ENCODE results near the gene KDM4B. TPM values are rescaled to one million over a fixed set of nuclear protein-coding genes. Genes with fewer than 3 reads are reported as not detected.

The KDM4B gene
- total RNA-seq, 8 experiments from 2014 or later: 15.7 to 48.0 (median 33.0) TPM

- Histone ChIP-seq H3K4me1 (replicated peaks in 1 of 2) (peaks cover 15 to 20% of the 10 kb centered on the region in 2 donors), H3K27ac (no peak overlapping the region), H3K4me3 (no peak overlapping the region)
- in situ Hi-C loops (cut with MboI; ENCODE audit: low pct_unique_long_range_greater_than_20kb in 2 of 9, low sequenced_read_pairs in 9 of 9, unreplicated experiment in 9 of 9): no loop called here
- WGBS, 10 experiments: 27 to 100% (median 96%) methylated on average over 1 to 4 of the region's 27 CpGs; no CpG with 5 or more reads in 5 of the 10 experiments
- peak in 2 of 8 experiments; percentile 9 to 35 for ATAC-seq (replicated peaks in 6 of 8)
Observed at GRCh38 chr19:4980838-4981680, 12.1 kb downstream of the KDM4B start.

DNA sequence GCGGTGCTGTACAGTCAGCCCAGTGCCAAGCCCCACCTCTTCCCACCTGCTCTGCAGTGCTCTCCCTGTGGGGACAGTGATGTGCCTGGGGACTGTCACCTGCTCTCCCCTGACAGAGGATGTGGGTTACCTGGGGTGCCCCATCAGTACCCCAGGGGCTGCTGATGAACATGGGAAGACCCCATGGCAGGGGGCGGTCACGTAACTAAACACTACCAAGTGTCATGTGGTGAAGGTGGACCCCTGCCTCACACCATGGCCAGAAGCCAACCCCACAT lies 12.7 kb downstream of the KDM4B start:
- Histone ChIP-seq H3K4me3 (no peak overlapping the region), H3K4me1 (replicated peaks in 1 of 2) (peaks cover 15 to 19% of the 10 kb centered on the region in 2 donors), H3K27ac (no peak overlapping the region)
- ATAC-seq (replicated peaks in 6 of 8): no peak
- in situ Hi-C loops (cut with MboI; ENCODE audit: low pct_unique_long_range_greater_than_20kb in 2 of 9, low sequenced_read_pairs in 9 of 9, unreplicated experiment in 9 of 9): no loop called here
- WGBS, 10 experiments: 70 to 100% (median 100%) methylated on average over 1 to 2 of the region's 3 CpGs; no CpG with 5 or more reads in 7 of the 10 experiments

GRCh38 chr19:4983346-4984105 lies 14.6 kb downstream of the KDM4B start:
- ATAC-seq (replicated peaks in 6 of 8): no peak
- peaks cover 26% of the 10 kb centered on the region in 2 donors for H3K4me1 ChIP-seq (replicated peaks in 1 of 2)
- WGBS, 10 experiments: 81 to 96% (median 88%) methylated on average over 3 to 12 of the region's 23 CpGs; no CpG with 5 or more reads in 5 of the 10 experiments
- H3K4me3 ChIP-seq: no peak overlapping the region
- in situ Hi-C loops (cut with MboI; ENCODE audit: low pct_unique_long_range_greater_than_20kb in 2 of 9, low sequenced_read_pairs in 9 of 9, unreplicated experiment in 9 of 9): no loop called here
- no peak overlapping the region for H3K27ac ChIP-seq

- Histone ChIP-seq H3K4me3 (no peak overlapping the region), H3K4me1 (replicated peaks in 1 of 2) (peaks cover 31% of the 10 kb centered on the region in 2 donors), H3K27ac (no peak overlapping the region)
- in situ Hi-C loops (cut with MboI; ENCODE audit: low pct_unique_long_range_greater_than_20kb in 2 of 9, low sequenced_read_pairs in 9 of 9, unreplicated experiment in 9 of 9): no loop called here
- no peak for ATAC-seq (replicated peaks in 6 of 8)
- 60 to 90% (median 78%) methylated on average over 1 to 5 of the region's 7 CpGs; no CpG with 5 or more reads in 7 of the 10 experiments for WGBS, 10 experiments
Observed at GRCh38 chr19:4984106-4984380, 15.1 kb downstream of the KDM4B start.

DNA sequence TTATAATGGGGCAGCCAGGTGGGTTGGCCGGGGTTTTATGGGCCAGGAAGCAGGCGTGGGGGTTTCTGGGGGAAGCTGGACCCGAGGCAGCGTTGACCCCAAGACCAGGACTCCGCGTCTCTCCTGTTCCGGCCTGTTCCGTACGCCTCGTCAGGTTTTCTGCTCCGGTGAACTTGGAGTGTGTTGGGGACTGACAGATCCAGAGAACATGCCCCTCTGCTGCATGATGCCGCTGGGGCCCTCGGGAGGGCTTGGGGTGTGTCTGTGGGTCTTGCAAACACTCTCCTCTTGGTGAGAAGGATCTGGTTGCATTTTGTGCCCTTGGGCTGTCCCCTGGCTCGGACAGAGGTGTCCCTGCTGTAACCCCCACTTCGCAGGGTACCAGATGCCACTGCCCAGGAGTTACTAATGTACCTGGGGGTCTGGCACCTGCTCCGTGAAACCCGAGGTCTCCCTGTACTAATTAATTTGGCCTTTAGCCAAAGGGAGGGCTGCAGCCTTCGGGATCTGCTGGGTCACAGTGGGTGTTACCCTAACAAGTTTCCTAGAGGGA lies 15.6 kb downstream of the KDM4B start:
- 0 to 100% (median 75%) methylated on average over 1 to 11 of the region's 18 CpGs; no CpG with 5 or more reads in 3 of the 10 experiments for WGBS, 10 experiments
- no peak for ATAC-seq (replicated peaks in 6 of 8)
- Histone ChIP-seq H3K4me1 (replicated peaks in 1 of 2) (peaks cover 34 to 35% of the 10 kb centered on the region in 2 donors), H3K4me3 (no peak overlapping the region), H3K27ac (no peak overlapping the region)
- in situ Hi-C loops (cut with MboI; ENCODE audit: low pct_unique_long_range_greater_than_20kb in 2 of 9, low sequenced_read_pairs in 9 of 9, unreplicated experiment in 9 of 9): no loop called here

- Histone ChIP-seq H3K4me3 (no peak overlapping the region), H3K4me1 (replicated peaks in 1 of 2) (peaks cover 33 to 34% of the 10 kb centered on the region in 2 donors), H3K27ac (peak overlapping the region in 1 of 2 donors; percentile 22)
- in situ Hi-C loops (cut with MboI; ENCODE audit: low pct_unique_long_range_greater_than_20kb in 2 of 9, low sequenced_read_pairs in 9 of 9, unreplicated experiment in 9 of 9): no loop called here
- WGBS, 10 experiments: 54 to 100% (median 77%) methylated on average over 2 to 12 of the region's 22 CpGs; no CpG with 5 or more reads in 4 of the 10 experiments
- ATAC-seq (replicated peaks in 6 of 8): no peak
Observed at GRCh38 chr19:4985551-4985991, 16.7 kb downstream of the KDM4B start.

GRCh38 chr19:4986056-4986455 lies 17.1 kb downstream of the KDM4B start:
- no peak for ATAC-seq (replicated peaks in 6 of 8)
- H3K4me1 ChIP-seq (replicated peaks in 1 of 2): peaks cover 33 to 34% of the 10 kb centered on the region in 2 donors
- no peak overlapping the region for H3K27ac ChIP-seq
- in situ Hi-C loops (cut with MboI; ENCODE audit: low pct_unique_long_range_greater_than_20kb in 2 of 9, low sequenced_read_pairs in 9 of 9, unreplicated experiment in 9 of 9): no loop called here
- H3K4me3 ChIP-seq: no peak overlapping the region
- WGBS, 10 experiments: 40 to 100% (median 89%) methylated on average over 1 to 10 of the region's 19 CpGs; no CpG with 5 or more reads in 4 of the 10 experiments

GRCh38 chr19:4986471-4986891 lies 17.6 kb downstream of the KDM4B start:
- ATAC-seq (replicated peaks in 6 of 8): no peak
- Histone ChIP-seq H3K27ac (no peak overlapping the region), H3K4me3 (no peak overlapping the region), H3K4me1 (replicated peaks in 1 of 2) (peaks cover 33 to 34% of the 10 kb centered on the region in 2 donors)
- in situ Hi-C loops (cut with MboI; ENCODE audit: low pct_unique_long_range_greater_than_20kb in 2 of 9, low sequenced_read_pairs in 9 of 9, unreplicated experiment in 9 of 9): no loop called here
- WGBS, 10 experiments: 88 to 100% methylated on average over 1 to 2 of the region's 19 CpGs; no CpG with 5 or more reads in 8 of the 10 experiments

DNA sequence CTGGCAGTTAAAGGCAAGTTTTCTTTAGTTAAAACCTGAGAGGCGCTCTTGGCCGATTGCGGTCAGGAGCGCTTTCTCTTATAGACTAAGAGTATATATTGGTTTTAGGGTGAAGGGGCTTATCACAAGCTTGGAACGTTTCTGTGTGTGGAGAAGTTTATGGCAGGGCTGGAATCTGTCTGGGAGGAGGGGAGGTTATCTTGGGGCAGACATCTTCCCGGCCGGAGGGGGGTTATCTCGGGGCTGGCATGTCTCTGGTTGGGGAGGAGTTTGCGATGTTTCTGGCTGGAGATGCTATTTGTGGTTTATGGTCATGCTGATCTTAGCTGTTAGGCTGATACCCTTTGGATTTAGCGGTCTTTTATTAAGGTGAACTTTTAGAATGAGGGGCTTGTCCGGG lies 18.3 kb downstream of the KDM4B start:
- in situ Hi-C loops (cut with MboI; ENCODE audit: low pct_unique_long_range_greater_than_20kb in 2 of 9, low sequenced_read_pairs in 9 of 9, unreplicated experiment in 9 of 9): no loop called here
- WGBS, 10 experiments: 62 to 100% (median 97%) methylated on average over 1 to 8 of the region's 11 CpGs; no CpG with 5 or more reads in 4 of the 10 experiments
- H3K4me1 ChIP-seq (replicated peaks in 1 of 2): peaks cover 33 to 34% of the 10 kb centered on the region in 2 donors
- ATAC-seq (replicated peaks in 6 of 8): no peak
- no peak overlapping the region for H3K4me3 ChIP-seq
- peak overlapping the region in 1 of 2 donors; percentile 77 for H3K27ac ChIP-seq

- ATAC-seq (replicated peaks in 6 of 8): peak in 1 of 8 experiments; percentile 6
- WGBS, 10 experiments: 70 to 95% (median 80%) methylated on average over 1 to 7 of the region's 24 CpGs; no CpG with 5 or more reads in 6 of the 10 experiments
- Histone ChIP-seq H3K4me3 (no peak overlapping the region), H3K27ac (peak overlapping the region; percentile 77 to 80), H3K4me1 (replicated peaks in 1 of 2) (peaks cover 33 to 34% of the 10 kb centered on the region in 2 donors)
- in situ Hi-C loops (cut with MboI; ENCODE audit: low pct_unique_long_range_greater_than_20kb in 2 of 9, low sequenced_read_pairs in 9 of 9, unreplicated experiment in 9 of 9): no loop called here
Observed at GRCh38 chr19:4987692-4988370, 18.9 kb downstream of the KDM4B start.

DNA sequence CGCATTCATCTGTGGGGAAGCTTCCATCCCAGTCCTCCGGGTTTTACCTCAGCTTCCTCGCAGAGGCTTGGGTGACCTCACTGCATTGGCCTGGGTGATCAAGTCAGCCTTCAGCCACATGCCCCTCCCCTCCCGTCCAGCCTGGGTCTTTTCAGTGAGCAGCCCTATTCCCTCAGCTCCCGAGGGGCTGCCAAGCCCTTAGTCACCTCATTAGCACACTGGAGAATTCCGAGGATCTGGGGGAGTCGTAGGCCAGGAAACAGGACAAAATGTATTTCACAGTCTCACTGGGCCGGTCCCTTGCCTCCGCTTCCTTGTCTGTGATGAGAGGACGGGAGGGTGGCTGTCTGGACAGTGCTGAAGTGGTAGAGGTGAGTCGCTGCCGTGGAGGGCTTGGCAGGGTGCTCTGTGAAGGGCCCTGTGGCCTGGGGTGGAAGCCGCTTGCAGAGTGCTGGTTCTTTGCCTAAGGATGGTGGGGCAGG lies 19.9 kb downstream of the KDM4B start:
- H3K4me1 ChIP-seq (replicated peaks in 1 of 2): peaks cover 32 to 33% of the 10 kb centered on the region in 2 donors
- in situ Hi-C loops (cut with MboI; ENCODE audit: low pct_unique_long_range_greater_than_20kb in 2 of 9, low sequenced_read_pairs in 9 of 9, unreplicated experiment in 9 of 9): no loop called here

GRCh38 chr19:4990306-4990705 lies 21.4 kb downstream of the KDM4B start:
- in situ Hi-C loops (cut with MboI; ENCODE audit: low pct_unique_long_range_greater_than_20kb in 2 of 9, low sequenced_read_pairs in 9 of 9, unreplicated experiment in 9 of 9): no loop called here
- Histone ChIP-seq H3K4me3 (no peak overlapping the region), H3K4me1 (replicated peaks in 1 of 2) (peaks cover 24 to 29% of the 10 kb centered on the region in 2 donors), H3K27ac (peak overlapping the region in 1 of 2 donors; percentile 14)
- 70 to 100% (median 91%) methylated on average over 1 to 7 of the region's 7 CpGs; no CpG with 5 or more reads in 3 of the 10 experiments for WGBS, 10 experiments
- ATAC-seq (replicated peaks in 6 of 8): no peak

More for the DNA sequence above, 19.9 kb downstream of the KDM4B start:
- 0 to 100% (median 60%) methylated on average over 1 to 8 of the region's 13 CpGs; no CpG with 5 or more reads in 1 of the 10 experiments for WGBS, 10 experiments
- Histone ChIP-seq H3K4me3 (no peak overlapping the region), H3K27ac (peak overlapping the region; percentile 77 to 80)
- ATAC-seq (replicated peaks in 6 of 8): peak; percentile 59 to 96 (median 96)

All from motor neuron (in vitro differentiated cells).